Choroid plexus epithelial cell (primary cell): ENCODE results near the gene MGAT2.
A peak's percentile ranks its signal among the peaks of the same experiment; 100 is the strongest.

Source experiments
- DNase-seq: peaks from one replicate; pipeline ENCODE4 v3.0.0-alpha.2; 2010; ENCODE audit warnings: low read depth
- H3K4me3 ChIP-seq: 2 replicates; pipeline ENCODE4 v1.5.1; 2011; ENCODE audit warnings: low read depth, mild to moderate bottlenecking, control low read depth, low read length, moderate library complexity
- TF ChIP-seq, protein P1 (sequence below): conservative IDR thresholded peaks from 2 replicates; pipeline ENCODE4 v1.5.1; 2011; ENCODE audit warnings: low read depth, mild to moderate bottlenecking, control low read depth, inconsistent platforms, low read length, moderate library complexity

Gene MGAT2

GRCh38 chr14:49594347-49595091 lies 26.1 kb upstream of the MGAT2 start:
- TF ChIP-seq, protein P1, sequence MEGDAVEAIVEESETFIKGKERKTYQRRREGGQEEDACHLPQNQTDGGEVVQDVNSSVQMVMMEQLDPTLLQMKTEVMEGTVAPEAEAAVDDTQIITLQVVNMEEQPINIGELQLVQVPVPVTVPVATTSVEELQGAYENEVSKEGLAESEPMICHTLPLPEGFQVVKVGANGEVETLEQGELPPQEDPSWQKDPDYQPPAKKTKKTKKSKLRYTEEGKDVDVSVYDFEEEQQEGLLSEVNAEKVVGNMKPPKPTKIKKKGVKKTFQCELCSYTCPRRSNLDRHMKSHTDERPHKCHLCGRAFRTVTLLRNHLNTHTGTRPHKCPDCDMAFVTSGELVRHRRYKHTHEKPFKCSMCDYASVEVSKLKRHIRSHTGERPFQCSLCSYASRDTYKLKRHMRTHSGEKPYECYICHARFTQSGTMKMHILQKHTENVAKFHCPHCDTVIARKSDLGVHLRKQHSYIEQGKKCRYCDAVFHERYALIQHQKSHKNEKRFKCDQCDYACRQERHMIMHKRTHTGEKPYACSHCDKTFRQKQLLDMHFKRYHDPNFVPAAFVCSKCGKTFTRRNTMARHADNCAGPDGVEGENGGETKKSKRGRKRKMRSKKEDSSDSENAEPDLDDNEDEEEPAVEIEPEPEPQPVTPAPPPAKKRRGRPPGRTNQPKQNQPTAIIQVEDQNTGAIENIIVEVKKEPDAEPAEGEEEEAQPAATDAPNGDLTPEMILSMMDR = no peak
- no peak overlapping the region for H3K4me3 ChIP-seq
- DNase-seq = peak; percentile 90

DNA sequence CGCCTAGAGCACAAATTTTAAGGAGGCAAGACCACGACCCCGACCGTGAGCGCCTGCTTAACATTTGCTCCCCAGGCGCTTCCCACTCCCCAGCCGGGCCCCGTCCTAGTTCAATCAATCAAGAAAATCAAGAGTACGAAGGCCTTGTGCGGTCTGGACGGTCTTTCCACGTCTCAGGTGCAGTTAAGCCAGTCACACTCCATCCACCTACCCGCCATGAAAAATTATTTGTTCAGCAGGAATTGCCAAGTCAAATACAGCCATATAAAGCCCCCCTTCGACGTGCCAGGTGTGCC lies 22.5 kb upstream of the MGAT2 start:
- DNase-seq = no peak
- TF ChIP-seq, protein P1 = no peak
- H3K4me3 ChIP-seq = peak overlapping the region; percentile 98

- H3K4me3 ChIP-seq = peak within 1 kb of the TSS; percentile 98
- TF ChIP-seq, protein P1 = peak; percentile 1
- DNase-seq = peak; percentile 88
Measured at GRCh38 chr14:49598485-49599300, 21.9 kb upstream of the MGAT2 start, which contains the start of gene LRR1. TSS of gene LRR1 (plus strand) at chr14:49598940. CDS start at chr14:49599021, 81 bp downstream.

DNA sequence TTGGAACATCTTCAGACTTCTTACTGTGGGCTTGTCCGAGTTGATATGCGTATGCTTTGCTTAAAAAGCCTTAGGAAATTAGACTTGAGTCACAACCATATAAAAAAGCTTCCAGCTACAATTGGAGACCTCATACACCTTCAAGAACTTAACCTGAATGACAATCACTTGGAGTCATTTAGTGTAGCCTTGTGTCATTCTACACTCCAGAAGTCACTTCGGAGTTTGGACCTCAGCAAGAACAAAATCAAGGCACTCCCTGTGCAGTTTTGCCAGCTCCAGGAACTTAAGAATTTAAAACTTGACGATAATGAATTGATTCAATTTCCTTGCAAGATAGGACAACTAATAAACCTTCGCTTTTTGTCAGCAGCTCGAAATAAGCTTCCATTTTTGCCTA lies 13.0 kb upstream of the MGAT2 start:
- no peak for DNase-seq
- TF ChIP-seq, protein P1 = no peak
- H3K4me3 ChIP-seq = no peak overlapping the region

- TF ChIP-seq, protein P1 = no peak
Measured at GRCh38 chr14:49612251-49612650, 8.3 kb upstream of the MGAT2 start.

GRCh38 chr14:49612671-49613070 lies 7.9 kb upstream of the MGAT2 start:
- no peak for DNase-seq
- H3K4me3 ChIP-seq = no peak overlapping the region
- TF ChIP-seq, protein P1 = no peak

More at GRCh38 chr14:49612251-49612650, 8.3 kb upstream of the MGAT2 start:
- no peak overlapping the region for H3K4me3 ChIP-seq
- DNase-seq = no peak
